Endothelial cell of coronary artery (primary cell): ENCODE measurements around the gene GJB6. TPM values are rescaled to one million over a fixed set of nuclear protein-coding genes. Genes with fewer than 3 reads are reported as not detected.

Source experiments
- total RNA-seq: library from RNA; depleted of rRNA; stranded (reverse); fragments of >200 nt; gene quantifications from 2 replicates; pipeline ENCODE4 v1.2.3, GENCODE V29; 2014

The GJB6 gene
- not detected in 2 replicates for total RNA-seq

GRCh38 chr13:20231839-20232555 lies at the start of gene GJB6:
TSS of gene GJB6 (minus strand) at chr13:20232319. CDS start at chr13:20223480, 8,839 bp downstream.

GRCh38 chr13:20192836-20193161 lies 39.3 kb downstream of the GJB6 start, which contains the start of gene GJB2:
TSS of gene GJB2 (minus strand) at chr13:20192938. CDS start at chr13:20189581, 3,357 bp downstream.

Other genes starting within 250 kb of the GJB6 start
- gene GJA3, start 71.3 kb downstream of the GJB6 start, total RNA-seq, result under 0.01 and 0.28 TPM in 2 replicates
- not detected in 2 replicates for gene GJB2, start 39.4 kb downstream of the GJB6 start, total RNA-seq